Mesothelial cell of epicardium (in vitro differentiated cells): ENCODE results near the gene CCL11. TPM values are rescaled to one million over a fixed set of nuclear protein-coding genes. Genes with fewer than 3 reads are reported as not detected.

Source experiments
- DNase-seq, 2 experiments: peaks; one replicate each; pipeline ENCODE4 v3.0.0; 2021; ENCODE audit warnings: low spot score in 2 of 2; ENCODE audit not compliant: unreplicated experiment in 2 of 2
- H3K27ac Mint-ChIP-seq: 2 replicates; pipeline ENCODE4 v1.8.0; 2021; ENCODE audit warnings: mixed read lengths
- H3K27me3 Mint-ChIP-seq: 2 replicates; pipeline ENCODE4 v1.8.0; 2021; ENCODE audit warnings: low read depth, mixed read lengths
- H3K36me3 Mint-ChIP-seq: 2 replicates; pipeline ENCODE4 v1.8.0; 2021; ENCODE audit warnings: mixed read lengths
- H3K4me1 Mint-ChIP-seq: 2 replicates; pipeline ENCODE4 v1.8.0; 2021; ENCODE audit warnings: mixed read lengths
- H3K4me3 Mint-ChIP-seq: 2 replicates; pipeline ENCODE4 v1.8.0; 2021; ENCODE audit warnings: mild to moderate bottlenecking, moderate library complexity, mixed read lengths
- H3K9me3 Mint-ChIP-seq: 2 replicates; pipeline ENCODE4 v1.8.0; 2021; ENCODE audit warnings: mixed read lengths
- total RNA-seq: library from RNA; stranded (reverse); gene quantifications from 3 replicates; pipeline ENCODE4 v1.2.1, GENCODE V29; 2021
- TF ChIP-seq, protein P1 (sequence below): fragments of 200-600 bp; sonication (generic); IDR thresholded peaks from one replicate; pipeline ENCODE4 v1.5.0; 2021; ENCODE audit warnings: antibody characterized with exemption; ENCODE audit not compliant: unreplicated experiment

Gene CCL11
- total RNA-seq, 1 donor from 2014 or later, result not detected

- TF ChIP-seq, protein P1, sequence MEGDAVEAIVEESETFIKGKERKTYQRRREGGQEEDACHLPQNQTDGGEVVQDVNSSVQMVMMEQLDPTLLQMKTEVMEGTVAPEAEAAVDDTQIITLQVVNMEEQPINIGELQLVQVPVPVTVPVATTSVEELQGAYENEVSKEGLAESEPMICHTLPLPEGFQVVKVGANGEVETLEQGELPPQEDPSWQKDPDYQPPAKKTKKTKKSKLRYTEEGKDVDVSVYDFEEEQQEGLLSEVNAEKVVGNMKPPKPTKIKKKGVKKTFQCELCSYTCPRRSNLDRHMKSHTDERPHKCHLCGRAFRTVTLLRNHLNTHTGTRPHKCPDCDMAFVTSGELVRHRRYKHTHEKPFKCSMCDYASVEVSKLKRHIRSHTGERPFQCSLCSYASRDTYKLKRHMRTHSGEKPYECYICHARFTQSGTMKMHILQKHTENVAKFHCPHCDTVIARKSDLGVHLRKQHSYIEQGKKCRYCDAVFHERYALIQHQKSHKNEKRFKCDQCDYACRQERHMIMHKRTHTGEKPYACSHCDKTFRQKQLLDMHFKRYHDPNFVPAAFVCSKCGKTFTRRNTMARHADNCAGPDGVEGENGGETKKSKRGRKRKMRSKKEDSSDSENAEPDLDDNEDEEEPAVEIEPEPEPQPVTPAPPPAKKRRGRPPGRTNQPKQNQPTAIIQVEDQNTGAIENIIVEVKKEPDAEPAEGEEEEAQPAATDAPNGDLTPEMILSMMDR, result no peak
- DNase-seq, result no peak
- H3K27ac Mint-ChIP-seq, result no peak overlapping the region
- H3K4me1 Mint-ChIP-seq, result peaks cover 7% of the 10 kb centered on the region
- H3K36me3 Mint-ChIP-seq, result no peaks in the 10 kb centered on the region
- H3K4me3 Mint-ChIP-seq, result no peak overlapping the region
- no peaks in the 10 kb centered on the region for H3K9me3 Mint-ChIP-seq
- H3K27me3 Mint-ChIP-seq, result peaks cover 37% of the 10 kb centered on the region
Observed at GRCh38 chr17:34308371-34308770, 22.8 kb downstream of the CCL11 start.

DNA sequence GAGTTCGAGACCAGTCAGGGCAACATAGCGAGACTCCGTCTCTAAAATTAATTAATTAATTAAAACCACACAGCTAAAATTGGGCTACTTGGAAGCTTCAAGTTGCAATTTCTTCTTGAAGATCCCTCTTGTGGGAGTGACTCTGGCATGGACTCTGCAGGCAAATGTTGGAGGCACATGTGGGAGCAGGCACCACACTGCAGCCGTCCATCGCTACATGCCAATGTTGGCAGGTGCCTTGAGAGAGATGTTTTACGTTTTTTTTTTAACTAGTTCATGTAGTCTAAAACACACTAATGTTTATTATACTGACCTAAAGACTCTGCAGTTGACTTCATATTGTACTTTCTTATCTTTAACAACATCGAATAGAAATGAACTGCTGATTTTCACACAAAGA lies 25.7 kb downstream of the CCL11 start:
- Mint-ChIP-seq H3K27ac (no peak overlapping the region), H3K36me3 (no peaks in the 10 kb centered on the region), H3K4me3 (no peak overlapping the region), H3K27me3 (peaks cover 55% of the 10 kb centered on the region), H3K4me1 (peaks cover 7% of the 10 kb centered on the region), H3K9me3 (no peaks in the 10 kb centered on the region)
- TF ChIP-seq, protein P1, result no peak
- no peak for DNase-seq

GRCh38 chr17:34312080-34312479 lies 26.5 kb downstream of the CCL11 start:
- TF ChIP-seq, protein P1, result no peak
- peaks cover 7% of the 10 kb centered on the region for H3K4me1 Mint-ChIP-seq
- peaks cover 55% of the 10 kb centered on the region for H3K27me3 Mint-ChIP-seq
- DNase-seq, result no peak
- H3K4me3 Mint-ChIP-seq, result no peak overlapping the region
- H3K27ac Mint-ChIP-seq, result no peak overlapping the region
- no peaks in the 10 kb centered on the region for H3K9me3 Mint-ChIP-seq
- no peaks in the 10 kb centered on the region for H3K36me3 Mint-ChIP-seq

DNA sequence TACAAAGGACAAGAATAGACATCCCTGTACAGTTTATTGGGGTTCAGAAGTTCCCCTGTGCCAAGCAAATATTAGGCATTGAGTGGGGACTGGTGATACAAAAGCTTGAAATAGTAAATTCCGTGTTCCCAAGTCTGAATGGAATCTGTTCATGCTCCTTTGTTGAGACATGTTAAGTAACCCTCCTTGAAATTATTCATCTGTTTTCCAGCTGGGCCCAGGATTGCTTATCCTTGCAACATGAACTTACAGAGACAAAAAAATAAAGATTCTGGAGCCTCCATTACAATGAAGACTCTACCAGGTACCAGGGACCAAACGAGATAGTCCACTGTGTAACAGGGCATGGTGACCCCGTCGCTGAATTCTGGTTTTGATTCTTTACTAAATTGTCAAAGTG lies 27.6 kb downstream of the CCL11 start:
- Mint-ChIP-seq H3K4me3 (no peak overlapping the region), H3K27ac (no peak overlapping the region), H3K4me1 (peaks cover 7% of the 10 kb centered on the region), H3K9me3 (no peaks in the 10 kb centered on the region), H3K36me3 (no peaks in the 10 kb centered on the region), H3K27me3 (peaks cover 47% of the 10 kb centered on the region)
- DNase-seq, result no peak
- TF ChIP-seq, protein P1, result no peak

GRCh38 chr17:34314279-34314678 lies 28.7 kb downstream of the CCL11 start:
- Mint-ChIP-seq H3K4me1 (peaks cover 7% of the 10 kb centered on the region), H3K9me3 (no peaks in the 10 kb centered on the region), H3K27me3 (peaks cover 44% of the 10 kb centered on the region), H3K27ac (no peak overlapping the region), H3K4me3 (no peak overlapping the region), H3K36me3 (no peaks in the 10 kb centered on the region)
- no peak for DNase-seq
- TF ChIP-seq, protein P1, result no peak

GRCh38 chr17:34318474-34318873 lies 32.9 kb downstream of the CCL11 start:
- Mint-ChIP-seq H3K27ac (no peak overlapping the region), H3K4me1 (no peaks in the 10 kb centered on the region), H3K27me3 (peaks cover 37% of the 10 kb centered on the region), H3K4me3 (no peak overlapping the region), H3K9me3 (no peaks in the 10 kb centered on the region), H3K36me3 (no peaks in the 10 kb centered on the region)
- no peak for DNase-seq
- TF ChIP-seq, protein P1, result no peak
